HCT116 (cell line): ENCODE results near the gene C1QB. TPM values are rescaled to one million over a fixed set of nuclear protein-coding genes. Genes with fewer than 3 reads are reported as not detected.

Experiments used
- ATAC-seq: fragments of 200-7000 bp; cut with Tn5 transposase; 2 replicates; pipeline ENCODE4 v1.9.1; 2020; ENCODE audit warnings: mild to moderate bottlenecking, moderate library complexity
- BruUV-seq: library from RNA; stranded (reverse); fragments of 400-500 nt; replicated peaks from 2 replicates; lab custom pipeline; 2021; lab: Mats Ljungman, UMichigan
- CTCF ChIA-PET: fragments of 300-600 bp; sonication (Branson Sonifier 250); formaldehyde crosslinking; loops from one replicate; lab custom pipeline; 2021; ENCODE audit warnings: antibody characterized with exemption; lab: Charles Lee
- POLR2A ChIA-PET: fragments of 300-600, 350-600 bp; sonication (Branson Sonifier 250); formaldehyde crosslinking; loops from one replicate; lab custom pipeline; 2021; ENCODE audit warnings: antibody characterized with exemption; lab: Charles Lee
- RAD21 ChIA-PET, 2 experiments: fragments of 300-600 bp; sonication (Branson Sonifier 250); formaldehyde crosslinking; loops; one replicate each; lab custom pipeline; 2023; ENCODE audit warnings: low total read pairs in 2 of 2; ENCODE audit not compliant: uncharacterized antibody in 2 of 2, unreplicated experiment in 2 of 2, low non-redundant PET in 1 of 2; lab: Charles Lee
- DNase-seq: peaks from one replicate; pipeline ENCODE4 v3.0.0-alpha.2; 2010; ENCODE audit warnings: low read depth, low spot score
- H2AFZ ChIP-seq: fragments of 200-600 bp; shearing (Covaris generic), sonication (generic); 2 replicates; pipeline ENCODE4 v1.6.1; 2017; ENCODE audit warnings: low read depth, mixed run types, mixed read lengths, antibody characterized with exemption, low read length; ENCODE audit not compliant: poor library complexity, severe bottlenecking
- H3K27ac ChIP-seq: 2 replicates; pipeline ENCODE4 v1.5.1; 2012; ENCODE audit warnings: low read depth, low read length
- H3K27me3 ChIP-seq: fragments of 200-600 bp; sonication (generic); 2 replicates; pipeline ENCODE4 v1.6.1; 2016; ENCODE audit warnings: mixed run types, low read length, mixed read lengths; ENCODE audit not compliant: insufficient read depth
- H3K36me3 ChIP-seq, 2 experiments: fragments of 200-500 bp in 1 of 2; fragments of 200-600 bp in 1 of 2; sonication (Bioruptor generic) in 1 of 2; sonication (generic) in 1 of 2; 2 replicates each; pipeline versions ENCODE4 v1.5.1 to v1.6.1; 2014 to 2016; ENCODE audit warnings: low read length in 2 of 2, inconsistent platforms in 1 of 2, mixed read lengths in 1 of 2, mixed run types in 1 of 2; ENCODE audit not compliant: insufficient read depth in 2 of 2, control insufficient read depth in 1 of 2
- H3K4me1 ChIP-seq, 2 experiments: fragments of 200-600 bp in 1 of 2; sonication (generic) in 1 of 2; 2 replicates each; pipeline versions ENCODE4 v1.5.1 to v1.6.1; 2012 to 2017; ENCODE audit warnings: low read length in 2 of 2, inconsistent platforms in 1 of 2, mild to moderate bottlenecking in 1 of 2, mixed read lengths in 1 of 2, mixed run types in 1 of 2, moderate library complexity in 1 of 2; ENCODE audit not compliant: insufficient read depth in 2 of 2, control insufficient read depth in 1 of 2
- H3K4me2 ChIP-seq: fragments of 200-600 bp; sonication (generic); 2 replicates; pipeline ENCODE4 v1.6.1; 2017; ENCODE audit warnings: mixed run types, low read length, mixed read lengths
- H3K4me3 ChIP-seq, 2 experiments: fragments of 200-600 bp in 1 of 2; sonication (generic) in 1 of 2; replicated peaks in 1 of 2; 2 replicates each; pipeline ENCODE4 v1.5.1; 2011 to 2016; ENCODE audit warnings: low read length in 2 of 2, control low read depth in 1 of 2, low read depth in 1 of 2, mild to moderate bottlenecking in 1 of 2, mixed read lengths in 1 of 2, mixed run types in 1 of 2
- H3K79me2 ChIP-seq: fragments of 200-600 bp; sonication (generic); 2 replicates; pipeline ENCODE4 v1.6.1; 2017; ENCODE audit warnings: mild to moderate bottlenecking, mixed run types, low read length, moderate library complexity, mixed read lengths; ENCODE audit not compliant: insufficient read depth
- H3K9ac ChIP-seq: fragments of 200-600 bp; sonication (generic); 2 replicates; pipeline ENCODE4 v1.6.1; 2016; ENCODE audit warnings: low read length, mixed read lengths
- H3K9me2 ChIP-seq: fragments of 200-600 bp; sonication (generic), shearing (Covaris generic); 2 replicates; pipeline ENCODE4 v1.6.1; 2017; ENCODE audit warnings: mixed run types, mild to moderate bottlenecking, moderate library complexity; ENCODE audit not compliant: insufficient read depth
- H3K9me3 ChIP-seq, 2 experiments: fragments of 200-500 bp in 1 of 2; fragments of 200-600 bp in 1 of 2; sonication (Bioruptor generic) in 1 of 2; sonication (generic) in 1 of 2; 2 replicates each; pipeline ENCODE4 v1.6.1; 2014 to 2017; ENCODE audit warnings: low read length in 2 of 2, mixed read lengths in 2 of 2, inconsistent platforms in 1 of 2, low read depth in 1 of 2, mild to moderate bottlenecking in 1 of 2, mixed run types in 1 of 2, moderate library complexity in 1 of 2; ENCODE audit not compliant: control insufficient read depth in 1 of 2, insufficient read depth in 1 of 2
- H4K20me1 ChIP-seq: fragments of 200-600 bp; sonication (generic), shearing (Covaris generic); 2 replicates; pipeline ENCODE4 v1.6.1; 2017; ENCODE audit warnings: mixed run types, mild to moderate bottlenecking, moderate library complexity; ENCODE audit not compliant: insufficient read depth
- CBX3 ChIP-seq: IDR thresholded peaks from 2 replicates; pipeline ENCODE4 v1.6.1; 2012; ENCODE audit warnings: low read depth
- CEBPB ChIP-seq: IDR thresholded peaks from 2 replicates; pipeline ENCODE4 v1.6.1; 2012; ENCODE audit warnings: low read depth
- EGR1 ChIP-seq: IDR thresholded peaks from 2 replicates; pipeline ENCODE4 v1.6.1; 2012; ENCODE audit warnings: low read depth
- ELF1 ChIP-seq: IDR thresholded peaks from 2 replicates; pipeline ENCODE4 v1.6.1; 2012; ENCODE audit warnings: low read depth, borderline replicate concordance
- EZH2 ChIP-seq: fragments of 200-600 bp; sonication (generic); IDR thresholded peaks from 2 replicates; pipeline ENCODE4 v1.6.1; 2017; ENCODE audit warnings: antibody characterized with exemption, mixed run types
- EZH2phosphoT487 ChIP-seq: fragments of 200-600 bp; IDR thresholded peaks from 2 replicates; pipeline ENCODE4 v1.6.1; 2018; ENCODE audit warnings: antibody characterized with exemption, borderline replicate concordance
- FOSL1 ChIP-seq: IDR thresholded peaks from 2 replicates; pipeline ENCODE4 v1.6.1; 2012; ENCODE audit warnings: low read depth
- POLR2A ChIP-seq: IDR thresholded peaks from 2 replicates; pipeline ENCODE4 v1.7.0; 2011; ENCODE audit warnings: borderline replicate concordance; ENCODE audit not compliant: insufficient read depth, insufficient read length; ENCODE audit errors: extremely low read depth
- POLR2AphosphoS5 ChIP-seq: IDR thresholded peaks from 2 replicates; pipeline ENCODE4 v1.6.1; 2011; ENCODE audit warnings: mild to moderate bottlenecking, low read depth, low read length, moderate library complexity
- RAD21 ChIP-seq: IDR thresholded peaks from 2 replicates; pipeline ENCODE4 v1.6.1; 2012; ENCODE audit warnings: low read depth, mild to moderate bottlenecking
- SIN3A ChIP-seq: IDR thresholded peaks from 2 replicates; pipeline ENCODE4 v1.6.1; 2012; ENCODE audit warnings: low read depth
- SP1 ChIP-seq: IDR thresholded peaks from 2 replicates; pipeline ENCODE4 v1.6.1; 2012; ENCODE audit warnings: low read depth
- SRF ChIP-seq: IDR thresholded peaks from 2 replicates; pipeline ENCODE4 v1.6.1; 2012; ENCODE audit warnings: low read depth
- TCF7L2 ChIP-seq: IDR thresholded peaks from 2 replicates; pipeline ENCODE4 v1.7.0; 2011; ENCODE audit warnings: borderline replicate concordance, inconsistent platforms; ENCODE audit not compliant: insufficient read depth, insufficient read length; ENCODE audit errors: extremely low read depth
- ZFX ChIP-seq: fragments of 450-650 bp; IDR thresholded peaks from 2 replicates; pipeline ENCODE4 v1.6.1; 2017
- ZNF274 ChIP-seq: fragments of 200-500 bp; sonication (Bioruptor generic); IDR thresholded peaks from 2 replicates; pipeline ENCODE4 v1.6.1; 2014; ENCODE audit warnings: mild to moderate bottlenecking, low read depth, low read length, inconsistent platforms
- intact Hi-C: fragments of 100-400 bp; cut with micrococcal nuclease; formaldehyde crosslinking; loops from 2 replicates; pipeline ENCODE4 v1.10.0; 2022
- total RNA-seq: library from RNA; stranded (reverse); gene quantifications from one replicate; pipeline ENCODE4 v1.2.1, GENCODE V29; 2021; ENCODE audit not compliant: unreplicated experiment
- TF ChIP-seq, protein P1 (sequence below): IDR thresholded peaks from 2 replicates; pipeline ENCODE4 v1.6.1; 2011; ENCODE audit warnings: mild to moderate bottlenecking, low read length, moderate library complexity; ENCODE audit not compliant: insufficient replicate concordance; ENCODE audit errors: extremely low read depth
- TF ChIP-seq, protein P2 (sequence below): IDR thresholded peaks from 2 replicates; pipeline ENCODE4 v1.6.1; 2012
- TF ChIP-seq, protein P3 (sequence below), 3 experiments: fragments of 200-600 bp in 1 of 3; sonication (generic) in 1 of 3; IDR thresholded peaks in 2 of 3; conservative IDR thresholded peaks in 1 of 3; 2 replicates each; pipeline ENCODE4 v1.5.1; 2012 to 2017; ENCODE audit warnings: low read depth in 2 of 3, low read length in 2 of 3, antibody characterized with exemption in 1 of 3, borderline replicate concordance in 1 of 3, control low read depth in 1 of 3, mild to moderate bottlenecking in 1 of 3, mixed read lengths in 1 of 3, mixed run types in 1 of 3, moderate library complexity in 1 of 3; ENCODE audit not compliant: insufficient read depth in 1 of 3
- TF ChIP-seq, protein P4 (sequence below): IDR thresholded peaks from 2 replicates; pipeline ENCODE4 v1.6.1; 2012; ENCODE audit warnings: low read depth

C1QB gene
- total RNA-seq, 1 experiment from 2014 or later: 0.32 TPM

DNA sequence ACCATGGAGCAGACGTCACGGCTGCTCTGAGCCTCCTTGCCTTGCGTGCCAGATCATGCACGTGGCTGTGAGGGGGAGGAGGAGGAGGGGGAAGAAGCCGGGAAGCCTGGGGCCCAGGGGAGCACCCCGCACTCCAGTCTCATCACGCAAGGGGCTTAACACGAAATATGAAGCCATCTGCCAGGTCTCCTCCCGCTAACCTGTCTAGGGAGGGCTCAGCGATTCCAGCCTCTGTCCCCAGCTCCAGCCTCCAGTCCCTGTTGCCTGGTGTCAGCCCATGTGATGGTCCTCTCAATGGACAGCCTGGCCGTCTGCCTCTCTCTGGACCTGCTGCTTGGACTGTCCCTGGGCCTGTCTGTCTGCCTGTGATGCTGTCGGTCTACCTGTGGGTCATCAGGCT, 39.1 kb upstream of the C1QB start:
- ATAC-seq: no peak
- no peak for DNase-seq
- RAD21 ChIA-PET: no interaction called here
- CTCF ChIA-PET: no interaction called here
- H3K4me3 ChIP-seq: no peak overlapping the region
- no peaks in the 10 kb centered on the region for H3K79me2 ChIP-seq
- POLR2A ChIA-PET: interaction anchor here (1.3 kb wide), 1 partner anchor 24 kb away, joined by 3 read pairs; no protein-coding TSS in a partner anchor
- H4K20me1 ChIP-seq: no peaks in the 10 kb centered on the region
- H3K9me3 ChIP-seq: no peaks in the 10 kb centered on the region
- no peak overlapping the region for H2AFZ ChIP-seq
- no peaks in the 10 kb centered on the region for H3K9me2 ChIP-seq
- H3K9ac ChIP-seq: no peak overlapping the region
- BruUV-seq: no TSS peak
- H3K4me1 ChIP-seq: no peaks in the 10 kb centered on the region
- intact Hi-C loops: no loop called here
- H3K27ac ChIP-seq: no peak overlapping the region
- no peak for TF ChIP-seq EGR1
- TF ChIP-seq RAD21: no peak
- no peak for TF ChIP-seq POLR2AphosphoS5
- no peak for TF ChIP-seq CBX3
- no peak for TF ChIP-seq EZH2phosphoT487
- no peak for TF ChIP-seq EZH2
- TF ChIP-seq SRF: no peak
- TF ChIP-seq ZNF274: no peak
- TF ChIP-seq FOSL1: no peak
- no peak for TF ChIP-seq ZFX
- no peak for TF ChIP-seq SP1
- no peak for TF ChIP-seq CEBPB
- TF ChIP-seq TCF7L2: no peak
- TF ChIP-seq POLR2A: no peak
- TF ChIP-seq, protein P1, sequence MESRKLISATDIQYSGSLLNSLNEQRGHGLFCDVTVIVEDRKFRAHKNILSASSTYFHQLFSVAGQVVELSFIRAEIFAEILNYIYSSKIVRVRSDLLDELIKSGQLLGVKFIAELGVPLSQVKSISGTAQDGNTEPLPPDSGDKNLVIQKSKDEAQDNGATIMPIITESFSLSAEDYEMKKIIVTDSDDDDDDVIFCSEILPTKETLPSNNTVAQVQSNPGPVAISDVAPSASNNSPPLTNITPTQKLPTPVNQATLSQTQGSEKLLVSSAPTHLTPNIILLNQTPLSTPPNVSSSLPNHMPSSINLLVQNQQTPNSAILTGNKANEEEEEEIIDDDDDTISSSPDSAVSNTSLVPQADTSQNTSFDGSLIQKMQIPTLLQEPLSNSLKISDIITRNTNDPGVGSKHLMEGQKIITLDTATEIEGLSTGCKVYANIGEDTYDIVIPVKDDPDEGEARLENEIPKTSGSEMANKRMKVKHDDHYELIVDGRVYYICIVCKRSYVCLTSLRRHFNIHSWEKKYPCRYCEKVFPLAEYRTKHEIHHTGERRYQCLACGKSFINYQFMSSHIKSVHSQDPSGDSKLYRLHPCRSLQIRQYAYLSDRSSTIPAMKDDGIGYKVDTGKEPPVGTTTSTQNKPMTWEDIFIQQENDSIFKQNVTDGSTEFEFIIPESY: no peak
- no peak for TF ChIP-seq SIN3A
- TF ChIP-seq ELF1: no peak
- TF ChIP-seq, protein P2, sequence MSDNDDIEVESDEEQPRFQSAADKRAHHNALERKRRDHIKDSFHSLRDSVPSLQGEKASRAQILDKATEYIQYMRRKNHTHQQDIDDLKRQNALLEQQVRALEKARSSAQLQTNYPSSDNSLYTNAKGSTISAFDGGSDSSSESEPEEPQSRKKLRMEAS: no peak
- TF ChIP-seq, protein P3, sequence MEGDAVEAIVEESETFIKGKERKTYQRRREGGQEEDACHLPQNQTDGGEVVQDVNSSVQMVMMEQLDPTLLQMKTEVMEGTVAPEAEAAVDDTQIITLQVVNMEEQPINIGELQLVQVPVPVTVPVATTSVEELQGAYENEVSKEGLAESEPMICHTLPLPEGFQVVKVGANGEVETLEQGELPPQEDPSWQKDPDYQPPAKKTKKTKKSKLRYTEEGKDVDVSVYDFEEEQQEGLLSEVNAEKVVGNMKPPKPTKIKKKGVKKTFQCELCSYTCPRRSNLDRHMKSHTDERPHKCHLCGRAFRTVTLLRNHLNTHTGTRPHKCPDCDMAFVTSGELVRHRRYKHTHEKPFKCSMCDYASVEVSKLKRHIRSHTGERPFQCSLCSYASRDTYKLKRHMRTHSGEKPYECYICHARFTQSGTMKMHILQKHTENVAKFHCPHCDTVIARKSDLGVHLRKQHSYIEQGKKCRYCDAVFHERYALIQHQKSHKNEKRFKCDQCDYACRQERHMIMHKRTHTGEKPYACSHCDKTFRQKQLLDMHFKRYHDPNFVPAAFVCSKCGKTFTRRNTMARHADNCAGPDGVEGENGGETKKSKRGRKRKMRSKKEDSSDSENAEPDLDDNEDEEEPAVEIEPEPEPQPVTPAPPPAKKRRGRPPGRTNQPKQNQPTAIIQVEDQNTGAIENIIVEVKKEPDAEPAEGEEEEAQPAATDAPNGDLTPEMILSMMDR (IDR thresholded peaks at IDR 0.05 in 2 of 3, conservative IDR thresholded peaks at IDR 0.05 in 1 of 3; ENCODE audit: borderline replicate concordance in 1 of 3, insufficient read depth in 1 of 3, low read depth in 2 of 3, low read length in 2 of 3): no peak
- TF ChIP-seq, protein P4, sequence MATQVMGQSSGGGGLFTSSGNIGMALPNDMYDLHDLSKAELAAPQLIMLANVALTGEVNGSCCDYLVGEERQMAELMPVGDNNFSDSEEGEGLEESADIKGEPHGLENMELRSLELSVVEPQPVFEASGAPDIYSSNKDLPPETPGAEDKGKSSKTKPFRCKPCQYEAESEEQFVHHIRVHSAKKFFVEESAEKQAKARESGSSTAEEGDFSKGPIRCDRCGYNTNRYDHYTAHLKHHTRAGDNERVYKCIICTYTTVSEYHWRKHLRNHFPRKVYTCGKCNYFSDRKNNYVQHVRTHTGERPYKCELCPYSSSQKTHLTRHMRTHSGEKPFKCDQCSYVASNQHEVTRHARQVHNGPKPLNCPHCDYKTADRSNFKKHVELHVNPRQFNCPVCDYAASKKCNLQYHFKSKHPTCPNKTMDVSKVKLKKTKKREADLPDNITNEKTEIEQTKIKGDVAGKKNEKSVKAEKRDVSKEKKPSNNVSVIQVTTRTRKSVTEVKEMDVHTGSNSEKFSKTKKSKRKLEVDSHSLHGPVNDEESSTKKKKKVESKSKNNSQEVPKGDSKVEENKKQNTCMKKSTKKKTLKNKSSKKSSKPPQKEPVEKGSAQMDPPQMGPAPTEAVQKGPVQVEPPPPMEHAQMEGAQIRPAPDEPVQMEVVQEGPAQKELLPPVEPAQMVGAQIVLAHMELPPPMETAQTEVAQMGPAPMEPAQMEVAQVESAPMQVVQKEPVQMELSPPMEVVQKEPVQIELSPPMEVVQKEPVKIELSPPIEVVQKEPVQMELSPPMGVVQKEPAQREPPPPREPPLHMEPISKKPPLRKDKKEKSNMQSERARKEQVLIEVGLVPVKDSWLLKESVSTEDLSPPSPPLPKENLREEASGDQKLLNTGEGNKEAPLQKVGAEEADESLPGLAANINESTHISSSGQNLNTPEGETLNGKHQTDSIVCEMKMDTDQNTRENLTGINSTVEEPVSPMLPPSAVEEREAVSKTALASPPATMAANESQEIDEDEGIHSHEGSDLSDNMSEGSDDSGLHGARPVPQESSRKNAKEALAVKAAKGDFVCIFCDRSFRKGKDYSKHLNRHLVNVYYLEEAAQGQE: no peak
- TF ChIP-seq, all 23 proteins: peak for 0
- no peaks in the 10 kb centered on the region for H3K36me3 ChIP-seq
- no peak overlapping the region for H3K4me2 ChIP-seq
- H3K27me3 ChIP-seq: peaks cover 84% of the 10 kb centered on the region
